Gastrocnemius medialis (tissue), 4 donors: ENCODE data around the gene GPRC5C. TPM values are rescaled to one million over a fixed set of nuclear protein-coding genes. Genes with fewer than 3 reads are reported as not detected.
"Not testable (repeated sequence)": the region's sequence is repeated elsewhere in the genome, so short reads cannot be mapped to it uniquely, and the experiment has no call there.

Experiments used
- ATAC-seq, 2 donors: fragments of 150-250 bp; one replicate each; pipeline ENCODE4 v1.9.1; 2016
- DNase-seq, 2 donors: peaks; one replicate each; pipeline ENCODE4 v3.0.0-alpha.2; 2019
- H3K27ac ChIP-seq, 4 donors: fragments of 200-600 bp; sonication (generic); 1 replicate in 1 of 4; 2 replicates in 3 of 4; pipeline ENCODE4 v1.5.1; 2016 to 2018; ENCODE audit warnings: mild to moderate bottlenecking in 2 of 4, moderate library complexity in 1 of 4
- H3K27me3 ChIP-seq, 3 donors: fragments of 200-600 bp; sonication (generic) in 2 of 3; 1 replicate in 1 of 3; 2 replicates in 2 of 3; pipeline versions ENCODE4 v1.5.1 to v1.6.0; 2016 to 2019; ENCODE audit warnings: mild to moderate bottlenecking in 1 of 3, moderate library complexity in 1 of 3
- H3K36me3 ChIP-seq, 2 donors: fragments of 200-600 bp; sonication (generic) in 1 of 2; one replicate each; pipeline ENCODE4 v1.5.1; 2017 to 2018
- H3K4me1 ChIP-seq, 2 donors: fragments of 200-600 bp; sonication (generic) in 1 of 2; one replicate each; pipeline ENCODE4 v1.5.1; 2016 to 2017; ENCODE audit warnings: mild to moderate bottlenecking in 2 of 2
- H3K4me3 ChIP-seq, 4 donors: fragments of 200-600 bp; sonication (generic) in 3 of 4; 1 replicate in 1 of 4; 2 replicates in 3 of 4; pipeline ENCODE4 v1.5.1; 2016 to 2019; ENCODE audit warnings: mild to moderate bottlenecking in 2 of 4
- H3K9me3 ChIP-seq, 3 donors: fragments of 200-600 bp; sonication (generic) in 2 of 3; 1 replicate in 1 of 3; 2 replicates in 2 of 3; pipeline ENCODE4 v1.5.1; 2016 to 2019
- CTCF ChIP-seq, 5 experiments: fragments of 450-650 bp in 3 of 5; fragments of 200-600 bp in 2 of 5; sonication (generic) in 2 of 5; IDR thresholded peaks in 4 of 5; conservative IDR thresholded peaks in 1 of 5; 1 replicate in 4 of 5; 2 replicates in 1 of 5; pipeline ENCODE4 v1.5.1; 2016 to 2019; ENCODE audit warnings: antibody characterized with exemption in 5 of 5, mild to moderate bottlenecking in 3 of 5, moderate library complexity in 3 of 5
- POLR2A ChIP-seq, 2 donors: fragments of 450-650 bp; IDR thresholded peaks; one replicate each; pipeline ENCODE4 v1.6.1; 2017; ENCODE audit warnings: antibody characterized with exemption in 2 of 2, mild to moderate bottlenecking in 2 of 2, moderate library complexity in 2 of 2
- in situ Hi-C, 4 donors: fragments of 200-750 bp; cut with MboI; loops; one replicate each; pipeline versions ENCODE4 v1.15.0 to v1.8.0; 2017; ENCODE audit warnings: low sequenced_read_pairs in 4 of 4
- intact Hi-C: fragments of 100-400 bp; cut with DNase I; formaldehyde crosslinking; loops from one replicate; pipeline ENCODE4 v1.15.1; 2023; ENCODE audit warnings: low total_unique reads
- total RNA-seq, 4 donors: library from RNA; depleted of rRNA; stranded (reverse); fragments of >200 nt; gene quantifications; one replicate each; pipeline versions ENCODE4 v1.1.0 to v1.2.3, GENCODE V29; 2016

The GPRC5C gene
- total RNA-seq, 4 donors from 2014 or later, result 80.4 to 138 (median 127) TPM

GRCh38 chr17:74403512-74404137 lies 28.3 kb upstream of the GPRC5C start:
- no peaks in the 10 kb centered on the region for H3K27me3 ChIP-seq

GRCh38 chr17:74404218-74404617 lies 27.7 kb upstream of the GPRC5C start:
- no peak for TF ChIP-seq CTCF (IDR thresholded peaks at IDR 0.05 in 4 of 5, conservative IDR thresholded peaks at IDR 0.05 in 1 of 5)
- TF ChIP-seq POLR2A (IDR thresholded peaks at IDR 0.05), result no peak
- ATAC-seq (no peak), DNase-seq (no peak)
- in situ Hi-C loops, result no loop called here
- Histone ChIP-seq H3K4me1 (peaks cover 11 to 13% of the 10 kb centered on the region in 2 donors), H3K27ac (no peak overlapping the region), H3K27me3 (no peaks in the 10 kb centered on the region), H3K9me3 (no peaks in the 10 kb centered on the region), H3K4me3 (no peak overlapping the region), H3K36me3 (no peaks in the 10 kb centered on the region)
- intact Hi-C loops, result no loop called here

More at GRCh38 chr17:74403512-74404137, 28.3 kb upstream of the GPRC5C start:
- intact Hi-C loops (no loop called here), in situ Hi-C loops (no loop called here)
- Histone ChIP-seq H3K36me3 (no peaks in the 10 kb centered on the region), H3K4me3 (no peak overlapping the region), H3K27ac (no peak overlapping the region), H3K4me1 (peaks cover 11 to 13% of the 10 kb centered on the region in 2 donors), H3K9me3 (no peaks in the 10 kb centered on the region)
- ATAC-seq (peak in 1 of 2 donors; percentile 37), DNase-seq (no peak)
- TF ChIP-seq POLR2A (IDR thresholded peaks at IDR 0.05), result no peak
- no peak for TF ChIP-seq CTCF (IDR thresholded peaks at IDR 0.05 in 4 of 5, conservative IDR thresholded peaks at IDR 0.05 in 1 of 5)

DNA sequence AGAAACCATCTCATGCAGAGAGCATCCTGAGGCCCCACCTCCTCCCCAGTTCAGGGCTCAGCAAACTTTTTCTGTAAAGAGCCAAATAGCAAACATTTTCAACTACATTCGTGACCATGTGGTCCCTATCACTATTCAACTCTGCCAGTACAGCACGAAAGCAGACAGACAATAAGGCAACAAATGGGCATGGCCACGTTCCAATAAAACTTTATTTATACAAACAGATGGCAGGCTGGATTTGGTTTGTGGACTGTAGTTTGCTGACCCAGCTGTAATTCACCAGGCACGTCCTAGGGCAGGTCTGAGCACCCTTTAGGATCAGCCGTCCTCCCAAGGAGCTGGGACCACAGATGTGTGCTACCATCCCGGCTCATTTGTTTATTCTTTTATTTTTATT lies 27.1 kb upstream of the GPRC5C start:
- Histone ChIP-seq H3K27ac (no peak overlapping the region), H3K27me3 (no peaks in the 10 kb centered on the region), H3K4me3 (no peak overlapping the region), H3K9me3 (no peaks in the 10 kb centered on the region), H3K4me1 (peaks cover 11 to 13% of the 10 kb centered on the region in 2 donors), H3K36me3 (no peaks in the 10 kb centered on the region)
- intact Hi-C loops (no loop called here), in situ Hi-C loops (no loop called here)
- ATAC-seq (no peak), DNase-seq (no peak)
- no peak for TF ChIP-seq POLR2A (IDR thresholded peaks at IDR 0.05)
- TF ChIP-seq CTCF (IDR thresholded peaks at IDR 0.05 in 4 of 5, conservative IDR thresholded peaks at IDR 0.05 in 1 of 5), result no peak

DNA sequence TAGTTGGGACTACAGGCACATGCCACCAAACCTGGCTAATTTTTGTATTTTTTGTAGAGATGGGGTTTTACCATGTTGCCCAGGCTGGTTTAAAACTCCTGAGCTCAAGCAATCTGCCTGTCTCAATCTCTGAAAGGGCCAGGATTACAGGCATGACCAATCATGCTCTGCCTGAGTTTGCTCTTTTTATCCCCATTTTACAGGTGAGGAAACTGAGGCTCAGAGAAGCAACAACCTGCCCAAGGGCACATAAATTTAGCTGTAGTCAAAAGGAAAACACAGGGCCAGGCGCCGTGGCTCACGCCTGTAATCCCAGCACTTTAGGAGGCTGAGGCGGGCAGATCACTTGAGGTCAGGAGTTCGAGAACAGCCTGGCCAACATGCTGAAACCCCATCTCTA lies 26.6 kb upstream of the GPRC5C start:
- H3K4me3 ChIP-seq, in situ Hi-C loops, H3K36me3 ChIP-seq, H3K9me3 ChIP-seq, intact Hi-C loops, H3K27me3 ChIP-seq, H3K27ac ChIP-seq, DNase-seq, ATAC-seq: not testable (repeated sequence)
- peaks cover 11 to 13% of the 10 kb centered on the region in 2 donors for H3K4me1 ChIP-seq

GRCh38 chr17:74407384-74407783 lies 24.5 kb upstream of the GPRC5C start:
- no peaks in the 10 kb centered on the region for H3K36me3 ChIP-seq
- ATAC-seq, result no peak

More at GRCh38 chr17:74407384-74407783, 24.5 kb upstream of the GPRC5C start:
- no peak overlapping the region for H3K4me3 ChIP-seq
- H3K4me1 ChIP-seq, result peaks cover 11 to 13% of the 10 kb centered on the region in 2 donors
- H3K27me3 ChIP-seq, result no peaks in the 10 kb centered on the region
- intact Hi-C loops (no loop called here), in situ Hi-C loops (no loop called here)
- no peaks in the 10 kb centered on the region for H3K9me3 ChIP-seq
- TF ChIP-seq POLR2A (IDR thresholded peaks at IDR 0.05) (no peak), CTCF (IDR thresholded peaks at IDR 0.05 in 4 of 5, conservative IDR thresholded peaks at IDR 0.05 in 1 of 5) (no peak)
- peak overlapping the region in 1 of 4 donors; percentile 18 for H3K27ac ChIP-seq
- no peak for DNase-seq
